ENCODE results near the gene DNAJB9. TPM values are rescaled to one million over a fixed set of nuclear protein-coding genes. Genes with fewer than 3 reads are reported as not detected.

Gene DNAJB9
- total and polyA plus RNA-seq, 9 of the 15 experiments (the other 6 are each of a cell fraction or from before 2014, with no cell fraction given): 4.3 to 34.2 (median 9.6) TPM

DNA sequence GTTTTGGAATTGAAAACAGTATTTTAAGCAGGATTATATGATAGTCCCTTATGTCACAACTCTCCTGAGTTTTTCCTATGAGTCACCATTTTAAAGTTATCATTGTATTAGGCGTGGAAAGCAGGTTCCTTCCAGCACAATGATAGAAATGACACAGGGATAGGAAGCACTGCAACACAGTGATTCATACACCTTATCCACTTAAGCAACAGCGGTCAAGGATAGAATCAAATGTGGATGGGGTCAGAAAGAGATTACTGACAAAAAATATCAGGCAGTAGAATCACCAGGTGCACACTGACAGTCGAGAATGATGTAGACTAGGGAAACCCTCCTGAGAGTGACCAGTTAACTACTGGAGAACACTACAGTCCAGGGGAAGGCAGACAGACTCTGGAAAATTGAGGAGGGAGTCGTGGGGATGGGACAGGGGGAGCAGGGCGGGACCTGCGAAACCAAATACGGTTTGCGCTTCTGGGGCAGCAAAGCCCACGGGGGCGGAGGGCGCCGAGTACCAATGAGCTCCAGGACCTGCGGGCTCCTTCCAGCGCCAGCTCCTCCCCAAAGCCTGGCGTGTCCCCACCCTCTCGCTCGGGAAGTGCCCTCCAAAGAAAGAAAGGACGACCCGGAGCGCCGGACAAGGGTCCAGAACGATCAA, 44.2 kb upstream of the DNAJB9 start (continued):
- TF ChIP-seq KAT7 (CRISPR knock-in tag; IDR thresholded peaks at IDR 0.05; ENCODE audit: borderline replicate concordance) (peak; percentile 68; the same call in 1 of the 2 replicates), ZFP36 (IDR thresholded peaks at IDR 0.05; ENCODE audit: low read depth, low read length, partially characterized antibody) (no peak), ZEB2 (IDR thresholded peaks at IDR 0.05) (peak; percentile 89), ZNF232 (CRISPR knock-in tag; IDR thresholded peaks at IDR 0.05) (peak; percentile 81), POU5F1 (IDR thresholded peaks at IDR 0.05; ENCODE audit: borderline replicate concordance, low read depth, low read length, partially characterized antibody) (no peak), ZNF24 (IDR thresholded peaks at IDR 0.05) (no peak), CBX3 (IDR thresholded peaks at IDR 0.05; ENCODE audit: borderline replicate concordance in 1 of 2, low read length in 2 of 2) (no peak), ZNF140 (CRISPR knock-in tag; IDR thresholded peaks at IDR 0.05) (no peak), EHMT2 (IDR thresholded peaks at IDR 0.05) (peak; percentile 41; the same call in 1 of the 2 replicates), KHSRP (IDR thresholded peaks at IDR 0.05) (no peak), TCF3 (CRISPR knock-in tag; IDR thresholded peaks at IDR 0.05) (peak; percentile 33), NCOA1 (IDR thresholded peaks at IDR 0.05; ENCODE audit: low read depth) (peak; percentile 19), IRF1 (CRISPR knock-in tag; IDR thresholded peaks at IDR 0.05; ENCODE audit: borderline replicate concordance) (0 out of 2 replicates have a peak, but pooled peaks have one; percentile 33), ZBTB7A (IDR thresholded peaks at IDR 0.05; ENCODE audit: borderline replicate concordance, control insufficient read depth, low read depth, low read length) (peak; percentile 72; the same call in 1 of the 2 replicates), CREB3 (tag; conservative IDR thresholded peaks at IDR 0.05; ENCODE audit: low read depth) (no peak), SNRNP70 (optimal IDR thresholded peaks at IDR 0.05; ENCODE audit: low read depth, low read length) (no peak), ARID2 (IDR thresholded peaks at IDR 0.05) (0 out of 2 replicates have a peak, but pooled peaks have one; percentile 19), RB1 (IDR thresholded peaks at IDR 0.05; ENCODE audit: low read depth) (no peak), POLR2B (IDR thresholded peaks at IDR 0.05; ENCODE audit: low read depth, partially characterized antibody) (peak; percentile 71), EGR1 (conservative IDR thresholded peaks at IDR 0.05) (no peak), ESRRB (CRISPR knock-in tag; IDR thresholded peaks at IDR 0.05; ENCODE audit: borderline replicate concordance) (no peak), ELF1 (tag; IDR thresholded peaks at IDR 0.05) (peak; percentile 3; the same call in 1 of the 2 replicates), HOXB6 (CRISPR knock-in tag; IDR thresholded peaks at IDR 0.05; ENCODE audit: borderline replicate concordance) (no peak), ZBTB9 (CRISPR knock-in tag; IDR thresholded peaks at IDR 0.05) (no peak), FOXK1 (CRISPR knock-in tag; IDR thresholded peaks at IDR 0.05; ENCODE audit: borderline replicate concordance) (peak; percentile 55; the same call in 1 of the 2 replicates), ZNF583 (CRISPR knock-in tag; IDR thresholded peaks at IDR 0.05) (0 out of 2 replicates have a peak, but pooled peaks have one; percentile 59)
- TF ChIP-seq, protein P1, sequence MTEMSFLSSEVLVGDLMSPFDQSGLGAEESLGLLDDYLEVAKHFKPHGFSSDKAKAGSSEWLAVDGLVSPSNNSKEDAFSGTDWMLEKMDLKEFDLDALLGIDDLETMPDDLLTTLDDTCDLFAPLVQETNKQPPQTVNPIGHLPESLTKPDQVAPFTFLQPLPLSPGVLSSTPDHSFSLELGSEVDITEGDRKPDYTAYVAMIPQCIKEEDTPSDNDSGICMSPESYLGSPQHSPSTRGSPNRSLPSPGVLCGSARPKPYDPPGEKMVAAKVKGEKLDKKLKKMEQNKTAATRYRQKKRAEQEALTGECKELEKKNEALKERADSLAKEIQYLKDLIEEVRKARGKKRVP (CRISPR knock-in tag; IDR thresholded peaks at IDR 0.05): no peak

All from K562 (cell line).